ENCODE data around the gene UBASH3B. TPM values are rescaled to one million over a fixed set of nuclear protein-coding genes. Genes with fewer than 3 reads are reported as not detected.

Gene UBASH3B
- total RNA-seq, 2 experiments from 2014 or later, result 24.5 to 28.6 TPM

- H3K4me1 ChIP-seq (ENCODE audit: insufficient read depth, low read length), result peaks cover 21% of the 10 kb centered on the region
- Mint-ChIP-seq H3K27ac (no peak overlapping the region), H3K4me3 (no peak overlapping the region), H3K27me3 (no peaks in the 10 kb centered on the region), H3K36me3 (ENCODE audit: low read depth) (peaks cover 6% of the 10 kb centered on the region), H3K4me1 (ENCODE audit: low read depth) (peaks cover 36% of the 10 kb centered on the region), H3K9me3 (no peaks in the 10 kb centered on the region)
- H3K27me3 ChIP-seq (ENCODE audit: control insufficient read depth in 1 of 2, insufficient read depth in 2 of 2, low read length in 2 of 2), result no peaks in the 10 kb centered on the region
- H3K27ac ChIP-seq (ENCODE audit: low read depth in 1 of 2, low read length in 2 of 2), result no peak overlapping the region
- intact Hi-C loops (cut with DNase I, micrococcal nuclease), result no loop called here
- TF ChIP-seq, protein P1, sequence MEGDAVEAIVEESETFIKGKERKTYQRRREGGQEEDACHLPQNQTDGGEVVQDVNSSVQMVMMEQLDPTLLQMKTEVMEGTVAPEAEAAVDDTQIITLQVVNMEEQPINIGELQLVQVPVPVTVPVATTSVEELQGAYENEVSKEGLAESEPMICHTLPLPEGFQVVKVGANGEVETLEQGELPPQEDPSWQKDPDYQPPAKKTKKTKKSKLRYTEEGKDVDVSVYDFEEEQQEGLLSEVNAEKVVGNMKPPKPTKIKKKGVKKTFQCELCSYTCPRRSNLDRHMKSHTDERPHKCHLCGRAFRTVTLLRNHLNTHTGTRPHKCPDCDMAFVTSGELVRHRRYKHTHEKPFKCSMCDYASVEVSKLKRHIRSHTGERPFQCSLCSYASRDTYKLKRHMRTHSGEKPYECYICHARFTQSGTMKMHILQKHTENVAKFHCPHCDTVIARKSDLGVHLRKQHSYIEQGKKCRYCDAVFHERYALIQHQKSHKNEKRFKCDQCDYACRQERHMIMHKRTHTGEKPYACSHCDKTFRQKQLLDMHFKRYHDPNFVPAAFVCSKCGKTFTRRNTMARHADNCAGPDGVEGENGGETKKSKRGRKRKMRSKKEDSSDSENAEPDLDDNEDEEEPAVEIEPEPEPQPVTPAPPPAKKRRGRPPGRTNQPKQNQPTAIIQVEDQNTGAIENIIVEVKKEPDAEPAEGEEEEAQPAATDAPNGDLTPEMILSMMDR (IDR thresholded peaks at IDR 0.05), result no peak
- no peak overlapping the region for H3K4me3 ChIP-seq (ENCODE audit: low read length)
- no peak for ATAC-seq (ENCODE audit: poor library complexity)
- ChIA-PET POLR2A (interaction anchor here (0.7 to 1.6 kb wide), 4 partner anchors 10 to 37 kb away, joined by 3 to 5 read pairs (median 4); no protein-coding TSS in a partner anchor), CTCF (no interaction called here)
- H3K36me3 ChIP-seq (ENCODE audit: insufficient read depth, low read length), result peaks cover 10% of the 10 kb centered on the region
- DNase-seq, result peak in 1 of 14 experiments; percentile 50
- no peaks in the 10 kb centered on the region for H3K9me3 ChIP-seq (ENCODE audit: control insufficient read depth in 1 of 2, insufficient read depth in 1 of 2, low read length in 2 of 2)
Measured at GRCh38 chr11:122709039-122709760, 53.7 kb downstream of the UBASH3B start.

DNA sequence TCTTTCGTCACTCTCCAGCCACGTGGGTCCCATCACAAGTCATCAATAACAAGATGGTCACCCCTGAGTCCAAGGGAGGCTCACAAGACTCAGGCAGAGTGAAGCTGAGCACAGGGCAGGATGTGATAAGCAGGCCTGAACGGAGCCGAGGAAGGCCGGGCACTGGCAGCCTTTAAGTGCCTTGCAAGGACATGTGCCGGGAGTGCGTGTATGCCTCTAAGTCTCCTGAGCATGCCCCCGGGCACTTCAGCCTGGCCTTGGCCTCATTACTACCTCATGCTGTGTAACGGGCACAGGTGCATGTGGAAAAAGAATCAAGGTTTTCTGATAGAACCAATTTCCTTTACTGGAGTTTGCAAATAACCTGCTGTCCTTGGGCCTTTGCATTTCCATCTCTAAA is 55.8 kb downstream of the UBASH3B start:
- no peaks in the 10 kb centered on the region for H3K27me3 ChIP-seq (ENCODE audit: control insufficient read depth in 1 of 2, insufficient read depth in 2 of 2, low read length in 2 of 2)
- H3K9me3 ChIP-seq (ENCODE audit: control insufficient read depth in 1 of 2, insufficient read depth in 1 of 2, low read length in 2 of 2), result no peaks in the 10 kb centered on the region
- H3K36me3 ChIP-seq (ENCODE audit: insufficient read depth, low read length), result peaks cover 9% of the 10 kb centered on the region
- no peaks in the 10 kb centered on the region for H3K9me3 Mint-ChIP-seq
- no peak for ATAC-seq (ENCODE audit: poor library complexity)
- H3K27ac ChIP-seq (ENCODE audit: low read depth in 1 of 2, low read length in 2 of 2), result no peak overlapping the region
- no peak for DNase-seq
- H3K4me3 Mint-ChIP-seq, result no peak overlapping the region
- CTCF ChIA-PET, result no interaction called here
- H3K27me3 Mint-ChIP-seq, result no peaks in the 10 kb centered on the region
- H3K4me3 ChIP-seq (ENCODE audit: low read length), result no peak overlapping the region
- TF ChIP-seq, protein P1 (IDR thresholded peaks at IDR 0.05), result no peak
- peaks cover 30% of the 10 kb centered on the region for H3K4me1 ChIP-seq (ENCODE audit: insufficient read depth, low read length)
- H3K27ac Mint-ChIP-seq, result peak overlapping the region; percentile 24
- H3K4me1 Mint-ChIP-seq (ENCODE audit: low read depth), result peaks cover 46% of the 10 kb centered on the region
- H3K36me3 Mint-ChIP-seq (ENCODE audit: low read depth), result peaks cover 3% of the 10 kb centered on the region
- POLR2A ChIA-PET, result interaction anchor here (1.5 to 1.7 kb wide), 2 partner anchors 15 to 16 kb away, joined by 6 to 8 read pairs; no protein-coding TSS in a partner anchor
- intact Hi-C loops (cut with DNase I, micrococcal nuclease), result no loop called here

DNA sequence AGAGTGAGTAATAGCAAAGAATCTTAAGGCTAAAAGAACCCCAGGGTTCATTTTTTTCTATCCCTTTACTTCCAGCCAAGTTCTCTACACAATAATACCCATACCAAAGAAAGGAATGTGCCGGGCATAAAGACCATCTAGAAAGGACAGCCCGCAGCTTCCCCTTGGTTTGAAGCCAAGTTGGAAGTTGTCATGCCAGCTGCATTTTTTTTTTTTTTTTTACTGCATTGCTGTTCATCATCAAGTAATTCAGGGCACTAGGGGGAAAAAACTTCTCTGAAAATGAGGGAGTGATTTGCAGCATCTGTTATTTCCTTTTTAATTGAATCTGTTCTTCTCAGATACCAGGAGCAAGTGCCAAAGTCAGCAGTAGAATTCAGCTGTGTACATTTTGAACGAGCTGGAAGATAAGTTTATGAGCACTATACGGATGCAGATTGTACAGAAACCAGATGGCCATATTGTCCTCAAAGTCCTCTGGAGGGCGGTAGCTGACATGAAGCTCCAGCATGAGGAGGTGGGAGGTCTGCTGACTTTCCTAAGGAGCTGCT is 56.4 kb downstream of the UBASH3B start:
- Mint-ChIP-seq H3K27me3 (no peaks in the 10 kb centered on the region), H3K9me3 (no peaks in the 10 kb centered on the region), H3K36me3 (ENCODE audit: low read depth) (no peaks in the 10 kb centered on the region), H3K4me3 (no peak overlapping the region), H3K27ac (no peak overlapping the region), H3K4me1 (ENCODE audit: low read depth) (peaks cover 46% of the 10 kb centered on the region)
- CTCF ChIA-PET, result interaction anchor here (0.6 to 1.4 kb wide), 2 partner anchors 19 to 70 kb away, joined by 3 to 4 read pairs; no protein-coding TSS in a partner anchor
- Histone ChIP-seq H3K36me3 (ENCODE audit: insufficient read depth, low read length) (peaks cover 8% of the 10 kb centered on the region), H3K4me1 (ENCODE audit: insufficient read depth, low read length) (peaks cover 35% of the 10 kb centered on the region), H3K4me3 (ENCODE audit: low read length) (no peak overlapping the region), H3K9me3 (ENCODE audit: control insufficient read depth in 1 of 2, insufficient read depth in 1 of 2, low read length in 2 of 2) (no peaks in the 10 kb centered on the region), H3K27ac (ENCODE audit: low read depth in 1 of 2, low read length in 2 of 2) (no peak overlapping the region), H3K27me3 (ENCODE audit: control insufficient read depth in 1 of 2, insufficient read depth in 2 of 2, low read length in 2 of 2) (no peaks in the 10 kb centered on the region)
- POLR2A ChIA-PET, result interaction anchor here (0.6 to 1.7 kb wide), 7 partner anchors 10 to 1334 kb away, joined by 3 to 8 read pairs (median 4); partner anchors contain the start of gene UBASH3B
- DNase-seq, result no peak
- ATAC-seq (ENCODE audit: poor library complexity), result no peak
- TF ChIP-seq, protein P1 (IDR thresholded peaks at IDR 0.05), result no peak
- intact Hi-C loops (cut with DNase I, micrococcal nuclease), result no loop called here

Measured in CD4-positive, alpha-beta T cell (primary cell).